Measurements from ENCODE around the gene HCFC1.
"Not testable (repeated sequence)": the region's sequence is repeated elsewhere in the genome, so short reads cannot be mapped to it uniquely, and the experiment has no call there.

Gene HCFC1

GRCh38 chrX:153983321-153983801, 11.7 kb upstream of the HCFC1 start:
- TF ChIP-seq CTCF (IDR thresholded peaks at IDR 0.05; ENCODE audit: low read length, missing control alignments): no peak
- DNase-seq (ENCODE audit: low read depth): no peak
- no peak overlapping the region for H3K4me3 ChIP-seq (replicated peaks; ENCODE audit: low read depth, low read length)

- H3K4me3 ChIP-seq (replicated peaks; ENCODE audit: low read depth, low read length): no peak overlapping the region
- DNase-seq (ENCODE audit: low read depth): no peak
- TF ChIP-seq CTCF (IDR thresholded peaks at IDR 0.05; ENCODE audit: low read length, missing control alignments): no peak
Observed at GRCh38 chrX:153981771-153982533, 10.3 kb upstream of the HCFC1 start.

- DNase-seq (ENCODE audit: low read depth): no peak
- TF ChIP-seq CTCF (IDR thresholded peaks at IDR 0.05; ENCODE audit: low read length, missing control alignments): no peak
- H3K4me3 ChIP-seq (replicated peaks; ENCODE audit: low read depth, low read length): no peak overlapping the region
Observed at GRCh38 chrX:153981231-153981630, 9.6 kb upstream of the HCFC1 start.

- not testable (repeated sequence) for H3K4me3 ChIP-seq (replicated peaks; ENCODE audit: low read depth, low read length); DNase-seq (ENCODE audit: low read depth)
Observed at GRCh38 chrX:153980394-153980793, 8.8 kb upstream of the HCFC1 start.

GRCh38 chrX:153974726-153975286, 3.2 kb upstream of the HCFC1 start:
- DNase-seq (ENCODE audit: low read depth): no peak
- no peak for TF ChIP-seq CTCF (IDR thresholded peaks at IDR 0.05; ENCODE audit: low read length, missing control alignments)

GRCh38 chrX:153974003-153974725, 2.5 kb upstream of the HCFC1 start:
- H3K4me3 ChIP-seq (replicated peaks; ENCODE audit: low read depth, low read length): peak overlapping the region; percentile 89
- no peak for TF ChIP-seq CTCF (IDR thresholded peaks at IDR 0.05; ENCODE audit: low read length, missing control alignments)
- DNase-seq (ENCODE audit: low read depth): no peak

More at GRCh38 chrX:153974726-153975286, 3.2 kb upstream of the HCFC1 start:
- no peak overlapping the region for H3K4me3 ChIP-seq (replicated peaks; ENCODE audit: low read depth, low read length)

All from fibroblast of pulmonary artery (primary cell).